Measurements from ENCODE around the gene JAKMIP1. TPM values are rescaled to one million over a fixed set of nuclear protein-coding genes. Genes with fewer than 3 reads are reported as not detected.

The JAKMIP1 gene
- total RNA-seq, 1 donor from 2014 or later, result not detected

DNA sequence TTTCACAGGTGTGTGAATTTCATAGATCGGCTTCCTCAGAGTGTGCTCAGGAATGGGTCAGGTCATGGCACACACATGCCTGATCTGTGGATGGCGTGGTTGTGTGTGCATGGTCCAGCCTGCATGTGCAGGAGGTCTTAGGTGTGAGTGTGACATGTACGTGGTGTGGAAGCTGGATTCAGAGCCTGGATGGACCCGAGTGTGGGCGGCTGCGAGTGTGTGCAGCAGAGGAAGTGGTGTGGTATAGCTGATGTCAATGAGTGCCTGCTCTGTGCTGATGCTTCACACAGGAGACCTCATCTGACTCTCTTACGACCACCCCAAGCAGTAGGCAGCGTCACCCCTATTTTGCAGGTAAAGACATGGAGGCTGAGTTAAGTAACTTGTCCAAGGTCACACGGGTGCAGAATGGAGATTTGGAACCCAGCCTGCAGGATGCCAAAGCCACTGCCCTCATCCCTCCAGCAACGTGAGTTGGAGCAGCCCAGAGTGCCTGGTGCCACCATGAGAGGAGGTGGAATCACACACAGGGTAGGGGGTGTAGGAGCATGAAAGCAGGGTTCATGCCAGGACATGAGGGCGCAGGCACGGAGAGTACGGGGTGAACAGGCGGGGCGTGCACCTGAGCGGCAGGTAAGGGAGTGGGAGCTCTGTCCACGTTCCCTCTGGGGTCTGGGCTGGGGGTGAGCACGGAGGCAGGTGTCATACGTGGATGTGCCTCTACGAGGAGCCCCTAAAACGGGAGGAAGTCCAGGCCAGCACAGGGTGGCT, 157.9 kb downstream of the JAKMIP1 start:
- ATAC-seq (ENCODE audit: poor library complexity), result no peak
- no peak for DNase-seq
- intact Hi-C loops (cut with DNase I), result no loop called here

DNA sequence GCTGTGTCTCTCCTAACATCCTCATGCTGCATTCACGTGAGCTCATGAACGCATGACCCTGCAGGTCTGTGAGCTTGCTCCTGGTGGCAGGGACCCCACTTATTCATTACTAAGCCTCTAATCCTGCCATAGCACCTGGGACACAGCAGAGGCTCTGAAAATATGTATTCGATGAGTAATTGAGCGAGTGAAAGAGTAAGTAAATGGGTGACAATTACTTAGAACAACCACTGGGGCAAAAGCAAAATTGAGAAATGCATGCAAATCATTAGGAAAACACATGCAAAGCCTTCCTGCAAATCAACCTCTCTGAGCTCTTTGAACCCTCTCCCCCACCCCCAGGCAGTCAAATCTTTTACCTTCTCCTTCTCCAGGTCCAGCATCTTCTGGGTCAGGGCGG, 158.5 kb downstream of the JAKMIP1 start:
- DNase-seq (no peak), ATAC-seq (ENCODE audit: poor library complexity) (no peak)
- intact Hi-C loops (cut with DNase I), result no loop called here

DNA sequence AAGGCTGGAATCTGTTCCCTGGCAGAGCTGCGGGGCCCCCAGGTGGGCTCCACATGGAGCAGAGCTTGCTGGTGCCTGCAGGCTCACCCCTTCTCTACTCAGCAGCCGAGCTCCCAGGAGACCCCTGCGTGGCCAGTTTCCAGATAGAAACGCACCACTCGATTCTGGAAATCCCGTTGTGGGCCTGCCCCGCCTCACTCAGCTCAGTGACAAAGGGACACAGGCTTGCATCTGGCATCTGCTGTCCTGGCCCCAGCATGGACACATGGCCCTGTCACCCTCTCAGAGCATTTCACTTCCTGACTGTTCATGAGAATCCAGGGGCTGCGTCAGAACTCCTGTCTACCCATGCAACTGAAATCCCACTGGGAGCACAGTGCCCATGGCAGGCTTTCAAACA, 161.6 kb downstream of the JAKMIP1 start:
- intact Hi-C loops (cut with DNase I), result no loop called here
- ATAC-seq (ENCODE audit: poor library complexity) (no peak), DNase-seq (no peak)

DNA sequence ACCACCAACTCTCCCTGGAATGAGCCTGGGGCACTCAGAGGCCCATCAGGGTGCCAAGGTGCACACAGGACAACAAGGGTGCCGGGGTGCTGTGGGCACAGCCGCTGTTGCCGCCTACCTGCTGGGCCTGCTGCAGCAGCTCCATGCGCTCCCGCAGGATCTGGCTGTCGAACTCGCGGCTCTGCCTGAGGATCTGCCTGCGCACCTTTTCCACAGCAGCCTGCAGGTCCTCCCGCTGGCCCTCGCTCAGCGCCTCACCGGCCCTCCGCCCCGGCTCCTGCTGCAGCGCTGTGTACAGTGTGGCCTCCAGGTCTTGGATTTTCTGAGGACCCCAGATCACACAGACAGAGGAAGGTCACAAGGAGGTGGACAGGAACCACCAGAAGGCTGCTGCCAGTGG, 164.6 kb downstream of the JAKMIP1 start:
- DNase-seq (no peak), ATAC-seq (ENCODE audit: poor library complexity) (no peak)
- intact Hi-C loops (cut with DNase I), result no loop called here

DNA sequence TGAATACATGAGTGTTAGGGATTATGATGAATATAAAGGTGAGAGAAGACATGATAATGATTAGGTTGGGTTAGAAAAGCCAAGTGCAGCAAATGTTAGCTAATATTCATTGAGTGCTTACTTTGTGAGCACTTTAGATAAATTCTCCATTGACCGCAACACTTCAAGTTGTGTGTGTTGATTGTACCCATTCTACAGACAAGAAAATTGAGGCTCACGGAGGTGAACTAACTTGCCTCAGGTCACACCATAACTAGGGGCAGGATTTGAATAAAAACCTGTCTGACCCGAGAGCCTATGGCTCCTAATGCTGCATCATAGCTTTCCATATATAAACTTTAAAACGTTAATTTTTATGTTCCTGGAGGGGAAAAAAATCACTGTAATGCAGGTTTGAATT, 167.0 kb downstream of the JAKMIP1 start:
- intact Hi-C loops (cut with DNase I), result no loop called here
- ATAC-seq (ENCODE audit: poor library complexity), result no peak
- DNase-seq, result no peak

DNA sequence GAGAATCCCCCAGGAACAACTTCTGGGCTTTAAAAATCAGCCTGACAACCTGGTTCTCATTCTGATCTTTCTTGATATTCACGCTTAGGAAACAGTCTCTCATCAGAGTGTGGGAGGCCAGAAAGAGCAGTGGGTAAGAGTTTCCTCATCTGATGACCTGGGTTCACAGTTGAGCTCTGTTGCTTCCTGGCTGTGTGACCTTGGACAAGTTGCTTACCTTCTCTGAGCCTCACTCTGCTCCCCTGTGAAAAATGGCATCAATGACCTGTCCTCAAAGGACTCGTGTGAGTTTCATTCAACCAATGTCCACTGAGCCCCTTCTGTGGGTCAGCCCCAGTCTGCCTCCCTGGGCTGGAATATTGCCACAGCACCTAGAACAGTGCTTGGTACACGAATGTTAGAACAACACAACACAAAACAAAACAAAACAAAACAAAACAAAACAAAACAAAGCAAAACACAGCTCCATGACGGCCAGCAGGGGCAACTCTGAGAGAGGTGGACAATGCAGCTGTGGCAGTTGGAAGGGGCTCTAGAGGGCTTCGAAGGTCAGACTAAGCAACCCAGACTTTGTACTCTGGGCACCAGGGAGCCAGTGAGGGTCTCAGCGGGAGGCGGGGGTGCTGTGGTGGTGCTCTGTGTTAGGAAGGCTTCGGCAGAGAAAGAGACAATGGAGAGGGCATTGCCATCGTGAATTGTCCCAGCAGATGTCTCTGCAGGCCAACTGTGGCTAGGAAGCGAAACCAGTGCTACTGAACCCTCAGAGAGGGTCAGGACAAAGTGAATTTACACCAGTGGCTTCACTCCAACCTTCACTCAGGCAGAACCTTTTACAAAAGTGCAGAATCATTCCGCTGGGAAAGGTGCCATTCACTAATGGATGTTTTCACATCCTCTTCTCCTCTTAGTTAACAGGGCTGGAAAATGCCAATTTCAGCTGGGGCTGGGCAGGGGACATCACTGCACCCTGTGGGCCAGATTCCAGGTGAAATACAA, 167.8 kb downstream of the JAKMIP1 start:
- DNase-seq (no peak), ATAC-seq (ENCODE audit: poor library complexity) (no peak)
- intact Hi-C loops (cut with DNase I), result no loop called here

DNA sequence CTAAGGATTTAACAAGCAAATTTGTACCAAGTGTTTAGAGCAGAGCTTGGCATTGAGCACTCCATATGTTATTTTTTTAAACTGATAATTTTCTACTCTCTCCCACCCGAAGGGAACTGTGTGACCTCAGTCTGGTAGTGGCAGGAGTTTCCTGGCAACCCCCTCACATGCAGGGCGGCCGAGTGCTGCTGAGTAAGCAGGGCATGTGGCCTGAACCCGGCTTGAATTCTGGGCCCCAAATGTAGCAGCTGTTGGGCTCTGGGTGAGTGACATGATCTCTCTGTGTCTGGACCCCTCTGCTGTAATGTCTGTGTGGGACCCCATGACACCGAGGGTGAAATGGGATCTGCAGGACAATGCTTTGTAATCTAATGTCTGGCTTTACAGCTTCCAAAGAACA, 168.5 kb downstream of the JAKMIP1 start:
- DNase-seq (no peak), ATAC-seq (ENCODE audit: poor library complexity) (no peak)
- intact Hi-C loops (cut with DNase I), result no loop called here

DNA sequence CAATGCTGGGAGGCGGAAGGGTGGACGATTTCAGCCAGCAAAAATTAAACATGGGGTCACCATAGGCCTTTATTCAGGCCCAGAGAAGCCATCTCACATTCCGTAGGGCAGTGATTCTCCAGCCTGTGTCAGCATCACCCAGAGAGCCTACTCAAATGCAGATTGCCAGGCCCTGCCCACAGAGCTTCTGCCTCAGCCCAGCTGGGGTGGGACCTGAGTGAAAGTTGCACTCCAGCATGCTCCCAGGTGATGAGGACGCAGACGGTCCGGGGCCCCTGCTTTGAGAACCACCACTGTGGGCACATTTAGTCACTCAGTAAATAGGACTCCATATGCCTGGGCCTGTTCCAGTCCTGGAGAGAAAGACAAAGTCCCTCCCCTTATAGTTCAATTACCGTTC, 169.7 kb downstream of the JAKMIP1 start:
- intact Hi-C loops (cut with DNase I), result no loop called here
- no peak for DNase-seq
- no peak for ATAC-seq (ENCODE audit: poor library complexity)

DNA sequence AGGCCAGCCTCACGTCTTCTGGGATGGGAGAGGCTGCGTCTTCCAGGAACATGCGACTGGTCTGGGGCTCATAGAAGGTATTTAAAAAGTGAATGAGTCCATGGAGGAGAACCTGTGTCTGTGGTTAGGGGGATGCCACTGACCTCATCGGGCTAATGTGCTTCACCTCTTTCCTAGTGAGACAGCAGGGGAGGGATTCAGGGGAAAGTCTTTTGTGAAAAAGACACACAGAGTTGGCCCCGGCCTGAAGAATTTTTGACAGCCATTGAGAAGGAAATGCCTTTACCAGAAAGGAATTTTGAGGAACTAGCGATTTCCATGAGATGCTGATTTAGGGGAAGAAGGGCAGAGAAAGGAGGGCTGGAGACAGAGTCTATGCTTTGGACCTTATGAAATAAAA, 171.1 kb downstream of the JAKMIP1 start:
- DNase-seq (no peak), ATAC-seq (ENCODE audit: poor library complexity) (no peak)
- intact Hi-C loops (cut with DNase I), result no loop called here

DNA sequence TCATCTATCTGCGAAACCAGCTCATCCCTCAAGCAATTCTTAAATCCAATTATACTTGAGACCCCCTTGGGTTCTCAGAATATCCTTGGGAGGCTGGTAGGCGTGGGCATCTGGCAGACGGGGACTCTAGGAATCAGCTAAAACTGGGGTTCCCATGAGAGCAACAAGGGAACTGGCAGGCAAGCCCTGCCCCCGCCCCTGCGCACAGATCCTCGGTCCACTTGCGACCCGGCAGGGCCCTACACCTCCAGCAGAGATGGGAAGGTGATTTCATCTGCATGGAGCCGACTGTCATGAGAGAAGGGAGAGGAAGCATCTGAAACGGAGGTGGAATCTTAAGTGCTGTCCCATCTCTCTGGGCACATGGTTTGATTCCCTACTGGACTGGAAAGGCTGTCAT, 172.2 kb downstream of the JAKMIP1 start:
- DNase-seq, result no peak
- no peak for ATAC-seq (ENCODE audit: poor library complexity)
- intact Hi-C loops (cut with DNase I), result no loop called here

DNA sequence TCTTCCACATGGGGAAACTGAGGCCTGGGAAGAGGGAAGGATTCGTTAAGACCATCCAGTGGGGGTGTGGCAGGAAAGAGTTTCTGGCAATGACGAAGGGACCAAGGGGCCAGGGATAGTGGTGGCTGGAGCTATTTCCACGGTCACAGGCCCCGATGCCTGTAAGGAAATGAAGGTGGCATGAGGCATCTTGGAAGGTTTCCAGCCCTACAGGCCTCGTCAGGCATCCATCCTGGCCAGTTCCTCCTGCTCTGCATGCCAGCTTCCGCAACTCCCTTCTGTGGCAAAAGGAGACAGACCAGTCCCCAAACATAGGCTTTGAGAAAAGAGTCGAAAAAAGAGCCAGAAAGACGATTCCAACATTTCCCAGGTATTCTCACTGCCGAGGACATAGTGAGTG, 173.0 kb downstream of the JAKMIP1 start:
- intact Hi-C loops (cut with DNase I), result no loop called here
- ATAC-seq (ENCODE audit: poor library complexity) (no peak), DNase-seq (no peak)

DNA sequence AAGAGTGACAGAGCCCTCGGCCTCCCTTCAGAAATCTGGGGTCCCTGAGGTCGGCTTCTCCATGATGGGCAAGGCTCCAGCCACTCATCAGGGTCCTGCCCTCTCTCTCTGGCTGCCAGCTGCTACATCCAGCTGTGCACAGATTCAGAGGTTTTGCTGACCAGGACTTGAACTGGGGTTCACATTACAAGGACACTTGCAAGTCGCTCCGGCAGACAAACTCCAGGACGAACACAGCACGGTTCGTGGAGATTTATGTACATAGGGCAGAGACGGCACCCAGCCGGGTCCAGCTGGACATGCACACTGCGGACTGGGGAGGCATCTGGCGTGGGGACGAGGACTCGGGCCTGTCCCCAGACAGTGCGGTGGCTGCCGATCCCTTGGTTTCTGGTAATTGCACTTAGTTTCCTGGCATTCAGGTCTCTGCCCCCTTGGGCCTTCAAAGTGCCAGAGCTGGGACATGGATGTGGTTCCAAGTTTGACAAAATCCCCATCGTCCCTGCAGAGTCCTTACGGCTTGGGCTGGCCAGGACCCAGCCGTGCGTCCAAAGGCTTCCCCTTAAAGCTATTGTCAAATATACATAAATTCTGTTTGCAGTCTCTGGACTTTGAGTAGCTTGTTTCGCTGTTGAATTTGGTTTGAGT, 175.9 kb downstream of the JAKMIP1 start:
- ATAC-seq (ENCODE audit: poor library complexity), result no peak
- DNase-seq, result no peak
- intact Hi-C loops (cut with DNase I), result no loop called here

DNA sequence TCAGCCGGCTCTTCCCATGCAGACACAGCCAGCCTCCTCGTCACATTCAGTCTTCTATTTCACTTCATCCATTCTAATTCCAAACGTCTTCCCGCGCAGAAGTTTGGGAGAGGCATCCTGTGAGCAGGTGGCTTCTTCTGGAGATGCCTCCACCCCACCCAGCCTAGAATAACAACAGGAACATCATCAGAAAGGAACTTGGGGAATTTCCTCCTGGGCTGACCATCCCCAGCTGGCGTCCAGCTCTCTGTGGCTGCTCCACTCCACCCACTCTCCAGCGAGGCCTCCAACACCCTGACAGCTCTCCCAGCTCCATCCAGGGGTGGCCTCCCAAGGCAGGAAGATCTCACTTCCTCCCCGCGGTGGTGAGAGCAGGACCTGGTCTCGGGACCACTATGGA, 176.6 kb downstream of the JAKMIP1 start:
- intact Hi-C loops (cut with DNase I), result no loop called here
- no peak for ATAC-seq (ENCODE audit: poor library complexity)
- no peak for DNase-seq

DNA sequence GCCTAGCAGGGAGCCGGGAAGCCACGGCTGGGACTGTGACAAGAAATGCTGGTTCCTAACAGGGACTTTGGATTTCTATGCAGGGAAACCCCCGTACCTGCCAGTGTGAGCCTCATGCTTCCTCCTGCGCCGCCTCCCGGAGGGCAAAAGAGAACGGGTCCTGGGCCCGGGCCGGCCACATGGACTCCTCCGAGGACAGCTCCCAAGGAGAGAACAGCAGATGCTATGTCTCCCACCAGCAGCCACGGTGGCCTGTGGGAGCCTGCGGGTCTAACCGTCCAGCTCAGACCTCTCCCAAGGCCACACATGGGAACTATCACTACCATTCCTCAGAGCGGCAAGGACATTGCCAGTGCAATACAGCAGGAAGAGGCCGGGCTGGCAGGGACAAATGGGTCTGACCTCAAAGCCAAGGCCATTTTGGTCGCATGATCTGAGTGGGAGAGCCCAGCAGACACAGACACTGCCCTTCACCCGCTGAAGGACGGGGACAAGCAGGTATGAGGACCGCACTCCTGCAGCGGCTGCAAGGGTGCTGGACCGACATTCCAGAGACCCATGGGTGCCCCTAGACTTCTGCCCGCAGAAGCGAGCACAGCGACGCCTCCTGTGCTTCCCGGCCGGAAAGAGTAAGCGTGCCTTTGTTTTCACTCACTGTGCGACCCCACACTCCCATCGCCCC, 177.6 kb downstream of the JAKMIP1 start:
- intact Hi-C loops (cut with DNase I), result no loop called here
- no peak for DNase-seq
- ATAC-seq (ENCODE audit: poor library complexity), result no peak

DNA sequence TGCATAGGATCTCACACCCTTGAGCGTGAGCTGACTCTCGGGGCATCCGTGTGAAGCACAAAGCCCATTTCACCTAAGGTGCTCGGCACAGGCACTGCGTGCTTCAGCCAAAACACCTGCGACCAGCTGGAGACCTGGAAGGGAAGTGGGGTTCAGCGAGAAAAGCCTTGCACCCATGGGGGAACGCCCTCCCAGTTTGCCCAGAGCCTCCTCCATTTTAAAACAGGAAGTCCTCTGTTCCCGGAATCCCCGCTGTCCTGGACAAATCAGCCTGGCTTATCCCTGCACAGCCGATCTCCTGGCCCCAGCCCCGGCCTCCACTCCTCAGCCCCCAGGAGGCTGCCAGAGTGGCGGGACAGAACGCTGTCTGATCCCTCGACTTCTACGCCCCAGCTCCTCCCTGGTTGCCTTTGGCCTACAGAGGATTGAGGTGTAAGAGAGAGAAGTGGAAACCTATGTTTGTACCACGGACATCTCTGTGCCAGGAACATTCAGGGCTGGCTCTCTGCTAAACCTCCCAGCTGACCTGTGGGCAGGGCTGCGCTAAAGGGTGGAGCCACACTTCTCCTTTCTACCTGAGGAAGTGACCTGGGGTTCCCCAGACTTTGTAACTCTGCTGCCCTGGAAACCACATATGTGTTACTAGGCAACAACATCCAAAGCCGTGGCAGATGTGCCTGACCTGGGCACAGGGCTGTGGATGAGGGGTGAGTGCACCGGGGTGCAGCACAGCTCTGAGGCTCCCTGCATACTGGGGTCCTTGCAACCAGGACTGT, 178.3 kb downstream of the JAKMIP1 start:
- ATAC-seq (ENCODE audit: poor library complexity), result no peak
- no peak for DNase-seq
- intact Hi-C loops (cut with DNase I), result no loop called here

DNA sequence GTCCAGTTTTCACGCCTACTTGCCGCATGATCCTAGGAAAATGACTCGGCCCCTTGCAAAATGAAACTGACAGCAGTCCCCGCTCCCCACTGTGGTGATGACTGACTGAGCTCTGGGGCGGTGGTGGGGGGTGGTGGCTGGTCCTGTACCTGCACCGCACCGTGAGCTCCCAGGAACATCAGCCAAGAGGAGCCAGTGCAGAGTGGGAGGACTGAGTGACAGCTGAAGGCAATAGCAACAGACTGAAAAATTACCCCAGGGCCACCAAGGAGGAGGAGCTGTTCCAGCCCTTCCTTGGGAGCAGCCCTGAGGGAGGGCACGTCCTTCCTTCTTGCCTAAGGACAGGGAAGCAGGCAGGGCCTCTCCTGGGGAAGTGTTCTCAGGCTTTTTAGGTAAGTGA, 179.7 kb downstream of the JAKMIP1 start:
- intact Hi-C loops (cut with DNase I), result no loop called here
- no peak for ATAC-seq (ENCODE audit: poor library complexity)
- DNase-seq, result no peak

DNA sequence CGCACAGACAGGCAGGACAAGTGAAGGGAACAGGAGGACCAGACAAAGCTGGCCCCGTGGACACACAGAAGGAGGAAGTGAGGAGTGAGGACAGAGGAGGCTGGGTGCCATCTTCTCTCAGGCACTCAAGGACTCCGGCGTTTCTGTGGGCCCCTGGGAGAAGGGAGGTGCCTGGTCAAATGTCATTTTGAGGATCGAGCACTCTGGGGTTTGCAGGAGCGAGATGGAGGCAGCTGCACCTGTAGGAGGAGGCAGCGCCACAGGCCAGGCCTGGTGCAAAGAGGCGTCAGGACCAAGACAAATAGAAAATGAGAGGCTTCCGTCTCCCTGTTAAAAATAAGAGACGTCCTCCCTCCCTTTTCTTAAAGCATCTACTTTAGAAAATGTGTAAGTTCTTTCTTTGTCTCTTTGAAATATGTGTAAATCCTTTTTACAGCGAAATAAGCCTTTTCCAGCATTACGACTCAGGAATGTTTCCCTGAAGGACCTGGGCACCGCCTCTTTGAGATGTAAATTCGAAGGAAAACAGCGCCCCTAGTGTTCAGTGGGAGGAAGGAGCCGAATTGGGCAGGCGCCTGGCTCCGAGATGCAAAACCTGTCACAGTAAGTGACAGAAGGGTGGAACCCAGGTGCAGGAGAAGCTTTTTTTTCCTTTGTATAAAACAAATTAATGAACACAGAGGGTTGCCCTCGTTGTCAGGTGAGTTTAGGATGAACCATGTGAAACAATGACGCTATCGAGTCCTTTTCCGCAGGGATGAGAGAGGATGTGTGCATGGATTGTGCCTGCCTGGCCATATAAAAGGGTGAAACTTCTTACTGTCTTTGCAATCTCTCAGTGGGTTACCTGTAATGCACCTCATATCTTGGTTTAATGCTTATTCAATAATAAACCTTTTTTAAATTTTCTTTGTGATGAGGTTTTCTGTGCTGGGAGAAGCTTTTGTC, 180.8 kb downstream of the JAKMIP1 start:
- intact Hi-C loops (cut with DNase I), result no loop called here
- no peak for ATAC-seq (ENCODE audit: poor library complexity)
- no peak for DNase-seq

Measured in Right ventricle myocardium superior (tissue), 1 donor.